H9 (cell line): ENCODE results near the gene IRAG1. TPM values are rescaled to one million over a fixed set of nuclear protein-coding genes. Genes with fewer than 3 reads are reported as not detected.

Experiments used
- DNase-seq: peaks from one replicate; pipeline ENCODE4 v3.0.0-alpha.2; 2017
- H2AFZ ChIP-seq: one replicate; pipeline ENCODE4 v1.6.1; 2013; ENCODE audit warnings: mild to moderate bottlenecking, low read length, control low read depth, moderate library complexity
- H2AK5ac ChIP-seq: 2 replicates; pipeline ENCODE4 v1.6.1; 2013; ENCODE audit warnings: low read length, control low read depth, mixed read lengths; ENCODE audit not compliant: insufficient read length
- H2BK120ac ChIP-seq: one replicate; pipeline ENCODE4 v1.6.1; 2013; ENCODE audit warnings: low read depth, mild to moderate bottlenecking, low read length, control low read depth, inconsistent platforms; ENCODE audit not compliant: poor library complexity, severe bottlenecking
- H2BK12ac ChIP-seq: 2 replicates; pipeline ENCODE4 v1.6.1; 2013; ENCODE audit warnings: low read length, control low read depth, mixed read lengths, low read depth; ENCODE audit not compliant: insufficient read length
- H2BK15ac ChIP-seq: 2 replicates; pipeline ENCODE4 v1.6.1; 2013; ENCODE audit warnings: low read depth, low read length, control low read depth
- H2BK20ac ChIP-seq: one replicate; pipeline ENCODE4 v1.6.1; 2013; ENCODE audit warnings: low read depth, mild to moderate bottlenecking, low read length, control low read depth, inconsistent platforms; ENCODE audit not compliant: poor library complexity, severe bottlenecking
- H2BK5ac ChIP-seq: 2 replicates; pipeline ENCODE4 v1.6.1; 2013; ENCODE audit warnings: low read length, control low read depth, mixed read lengths; ENCODE audit not compliant: insufficient read length
- H3K14ac ChIP-seq: 2 replicates; pipeline ENCODE4 v1.6.1; 2013; ENCODE audit warnings: low read length, control low read depth; ENCODE audit not compliant: insufficient read depth
- H3K18ac ChIP-seq: 2 replicates; pipeline ENCODE4 v1.6.1; 2013; ENCODE audit warnings: low read depth, mild to moderate bottlenecking, mixed read lengths, low read length, control low read depth; ENCODE audit not compliant: insufficient read length
- H3K23ac ChIP-seq: 2 replicates; pipeline ENCODE4 v1.6.1; 2013; ENCODE audit warnings: low read length, control low read depth, mixed read lengths, low read depth; ENCODE audit not compliant: insufficient read length
- H3K23me2 ChIP-seq: 2 replicates; pipeline ENCODE4 v1.6.1; 2013; ENCODE audit warnings: low read depth, mild to moderate bottlenecking, mixed read lengths, low read length, control low read depth; ENCODE audit not compliant: insufficient read length, poor library complexity, severe bottlenecking
- H3K27ac ChIP-seq: 2 replicates; pipeline ENCODE4 v1.5.1; 2013; ENCODE audit warnings: low read length, control low read depth, mixed read lengths, low read depth; ENCODE audit not compliant: insufficient read length
- H3K27me3 ChIP-seq: 2 replicates; pipeline ENCODE4 v1.6.1; 2013; ENCODE audit warnings: low read length, control low read depth, inconsistent platforms; ENCODE audit not compliant: insufficient read depth
- H3K4ac ChIP-seq: 2 replicates; pipeline ENCODE4 v1.6.1; 2013; ENCODE audit warnings: low read depth, mild to moderate bottlenecking, control low read depth, inconsistent platforms, low read length, moderate library complexity
- H3K4me1 ChIP-seq: 2 replicates; pipeline ENCODE4 v1.6.1; 2013; ENCODE audit warnings: low read length, control low read depth, inconsistent platforms; ENCODE audit not compliant: insufficient read depth
- H3K4me2 ChIP-seq: 2 replicates; pipeline ENCODE4 v1.6.1; 2013; ENCODE audit warnings: low read length, control low read depth, mixed read lengths; ENCODE audit not compliant: insufficient read length, insufficient read depth
- H3K56ac ChIP-seq: 2 replicates; pipeline ENCODE4 v1.6.1; 2013; ENCODE audit warnings: low read depth, mild to moderate bottlenecking, mixed read lengths, low read length, control low read depth; ENCODE audit not compliant: insufficient read length
- H3K79me1 ChIP-seq: 2 replicates; pipeline ENCODE4 v1.6.1; 2013; ENCODE audit warnings: low read depth, mild to moderate bottlenecking, moderate library complexity, low read length, control low read depth, inconsistent platforms; ENCODE audit not compliant: insufficient read depth, poor library complexity, severe bottlenecking
- H3K79me2 ChIP-seq: 2 replicates; pipeline ENCODE4 v1.6.1; 2013; ENCODE audit warnings: low read length, control low read depth, inconsistent platforms; ENCODE audit not compliant: insufficient read depth
- H3K9ac ChIP-seq: 2 replicates; pipeline ENCODE4 v1.6.1; 2013; ENCODE audit warnings: low read length, control low read depth, mixed read lengths; ENCODE audit not compliant: insufficient read length; ENCODE audit errors: extremely low read depth
- H3K9me3 ChIP-seq: one replicate; pipeline ENCODE4 v1.6.1; 2013; ENCODE audit warnings: low read depth, low read length, inconsistent platforms; ENCODE audit not compliant: control insufficient read depth
- H3T11ph ChIP-seq: one replicate; pipeline ENCODE4 v1.6.1; 2013; ENCODE audit warnings: mild to moderate bottlenecking, low read length, control low read depth, inconsistent platforms
- H4K20me1 ChIP-seq: one replicate; pipeline ENCODE4 v1.6.1; 2013; ENCODE audit not compliant: control insufficient read depth, insufficient read length, insufficient read depth
- H4K5ac ChIP-seq: 2 replicates; pipeline ENCODE4 v1.6.1; 2013; ENCODE audit warnings: low read depth, mild to moderate bottlenecking, mixed read lengths, low read length, control low read depth; ENCODE audit not compliant: insufficient read length
- H4K8ac ChIP-seq: replicated peaks from 2 replicates; pipeline ENCODE4 v1.6.1; 2013; ENCODE audit warnings: low read length, control low read depth, mixed read lengths, low read depth; ENCODE audit not compliant: insufficient read length
- H4K91ac ChIP-seq: 2 replicates; pipeline ENCODE4 v1.6.1; 2013; ENCODE audit warnings: low read depth, mild to moderate bottlenecking, moderate library complexity, mixed read lengths, low read length, control low read depth; ENCODE audit not compliant: insufficient read length
- H3K27ac Mint-ChIP-seq, 3 experiments: 2 replicates in 2 of 3; 3 replicates in 1 of 3; pipeline ENCODE4 v1.8.0; 2020 to 2021; ENCODE audit warnings: mixed read lengths in 3 of 3, mild to moderate bottlenecking in 1 of 3, moderate library complexity in 1 of 3
- H3K27me3 Mint-ChIP-seq: 2 replicates; pipeline ENCODE4 v1.8.0; 2021; ENCODE audit warnings: low read depth, mild to moderate bottlenecking, moderate library complexity, mixed read lengths
- H3K36me3 Mint-ChIP-seq, 3 experiments: 2 replicates in 2 of 3; 3 replicates in 1 of 3; pipeline ENCODE4 v1.8.0; 2020 to 2021; ENCODE audit warnings: low read depth in 3 of 3, mixed read lengths in 3 of 3; ENCODE audit not compliant: insufficient read depth in 1 of 3
- H3K4me1 Mint-ChIP-seq, 2 experiments: 2 replicates each; pipeline ENCODE4 v1.8.0; 2020; ENCODE audit warnings: mixed read lengths in 2 of 2
- H3K4me3 Mint-ChIP-seq, 2 experiments: 2 replicates in 1 of 2; 3 replicates in 1 of 2; pipeline ENCODE4 v1.8.0; 2020 to 2021; ENCODE audit warnings: mild to moderate bottlenecking in 2 of 2, mixed read lengths in 2 of 2, moderate library complexity in 1 of 2
- H3K9me3 Mint-ChIP-seq, 2 experiments: 2 replicates in 1 of 2; 3 replicates in 1 of 2; pipeline ENCODE4 v1.8.0; 2020; ENCODE audit warnings: mild to moderate bottlenecking in 2 of 2, mixed read lengths in 2 of 2, moderate library complexity in 1 of 2
- CTCF ChIP-seq: fragments of 200-600 bp; sonication (generic); conservative IDR thresholded peaks from 3 replicates; pipeline ENCODE4 v1.8.0; 2021; ENCODE audit warnings: antibody characterized with exemption, mild to moderate bottlenecking
- WGBS: extraction: QIAGEN DNeasy Blood & Tissue Kit; methylation state at CpG from one replicate; pipeline ENCODE4 v1.1.7; 2013; ENCODE audit warnings: missing lambda C conversion rate, low lambda C conversion rate, mixed read lengths; ENCODE audit not compliant: insufficient read length; ENCODE audit errors: extremely low coverage; 5-methylcytosine and 5-hydroxymethylcytosine counted together
- total RNA-seq: library from RNA; stranded (reverse); gene quantifications from 2 replicates; pipeline ENCODE4 v1.2.1, GENCODE V29; 2021

Gene IRAG1
- total RNA-seq, 1 experiment from 2014 or later, result 2.4 TPM

GRCh38 chr11:10646681-10647355, 46.7 kb downstream of the IRAG1 start:
- no peak overlapping the region for H3K4me2 ChIP-seq
- H3K4ac ChIP-seq, result no peak overlapping the region
- H3K27me3 ChIP-seq, result no peaks in the 10 kb centered on the region
- no peak overlapping the region for H4K5ac ChIP-seq
- Mint-ChIP-seq H3K27ac (no peak overlapping the region), H3K27me3 (peaks cover 2% of the 10 kb centered on the region), H3K4me3 (no peak overlapping the region), H3K4me1 (peaks cover 12 to 14% of the 10 kb centered on the region in 2 experiments), H3K9me3 (no peaks in the 10 kb centered on the region), H3K36me3 (no peaks in the 10 kb centered on the region)
- H2BK20ac ChIP-seq, result no peak overlapping the region
- no peak overlapping the region for H3K23ac ChIP-seq
- no peak for DNase-seq
- H2BK12ac ChIP-seq, result no peak overlapping the region
- H3K9me3 ChIP-seq, result no peaks in the 10 kb centered on the region
- no peak overlapping the region for H3K56ac ChIP-seq
- no peak overlapping the region for H2BK120ac ChIP-seq
- WGBS, result no CpG with 5 or more reads among the region's 8 CpGs
- H2AK5ac ChIP-seq, result no peak overlapping the region
- no peak overlapping the region for H3K14ac ChIP-seq
- no peak overlapping the region for H4K8ac ChIP-seq
- no peak overlapping the region for H3K18ac ChIP-seq
- no peak overlapping the region for H3K27ac ChIP-seq
- H2BK5ac ChIP-seq, result no peak overlapping the region
- H3T11ph ChIP-seq, result no peak overlapping the region
- no peaks in the 10 kb centered on the region for H3K79me2 ChIP-seq
- no peak overlapping the region for H2BK15ac ChIP-seq
- no peak for TF ChIP-seq CTCF
- H2AFZ ChIP-seq, result no peak overlapping the region
- H3K4me1 ChIP-seq, result no peaks in the 10 kb centered on the region
- no peaks in the 10 kb centered on the region for H3K79me1 ChIP-seq
- no peak overlapping the region for H3K9ac ChIP-seq
- H3K23me2 ChIP-seq, result no peaks in the 10 kb centered on the region
- no peaks in the 10 kb centered on the region for H4K20me1 ChIP-seq
- H4K91ac ChIP-seq, result no peak overlapping the region
